Natural killer cell treated with Interleukin-12 subunit alpha and Interleukin-12 subunit beta and Interleukin-15 and Interleukin-18, amount 100 ng/mL, for 72 hours (primary cell): ENCODE results near the gene PTK6. TPM values are rescaled to one million over a fixed set of nuclear protein-coding genes. Genes with fewer than 3 reads are reported as not detected.

Source experiments
- ATAC-seq, 2 donors: fragments of 150-1000 bp; cut with Tn5 transposase in 1 of 2; sonication (Bioruptor Pico), chemical (Tn5 transposase) in 1 of 2; 2 replicates each; pipeline ENCODE4 v1.10.0; 2021
- DNase-seq: peaks from one replicate; pipeline ENCODE4 v3.0.0; 2022; ENCODE audit warnings: low spot score
- H3K27ac Mint-ChIP-seq, 2 donors: 1 replicate in 1 of 2; 2 replicates in 1 of 2; pipeline ENCODE4 v1.8.0; 2022; ENCODE audit warnings: mixed read lengths in 2 of 2, mild to moderate bottlenecking in 1 of 2, moderate library complexity in 1 of 2
- H3K27me3 Mint-ChIP-seq, 2 donors: 1 replicate in 1 of 2; 2 replicates in 1 of 2; pipeline ENCODE4 v1.8.0; 2022; ENCODE audit warnings: mixed read lengths in 2 of 2
- H3K36me3 Mint-ChIP-seq: one replicate; pipeline ENCODE4 v1.8.0; 2022; ENCODE audit warnings: mixed read lengths
- H3K4me1 Mint-ChIP-seq, 2 donors: 1 replicate in 1 of 2; 2 replicates in 1 of 2; pipeline ENCODE4 v1.8.0; 2022; ENCODE audit warnings: low read depth in 2 of 2, mixed read lengths in 2 of 2, mild to moderate bottlenecking in 1 of 2
- H3K4me3 Mint-ChIP-seq: one replicate; pipeline ENCODE4 v1.8.0; 2022; ENCODE audit warnings: mixed read lengths
- H3K9me3 Mint-ChIP-seq: 2 replicates; pipeline ENCODE4 v1.8.0; 2022; ENCODE audit warnings: mixed read lengths
- total RNA-seq, 2 donors: library from RNA; stranded (reverse); gene quantifications; one replicate each; pipeline ENCODE4 v1.2.3, GENCODE V29; 2022

The PTK6 gene
- total RNA-seq, 2 donors from 2014 or later = 0.19 TPM; not detected in 1

DNA sequence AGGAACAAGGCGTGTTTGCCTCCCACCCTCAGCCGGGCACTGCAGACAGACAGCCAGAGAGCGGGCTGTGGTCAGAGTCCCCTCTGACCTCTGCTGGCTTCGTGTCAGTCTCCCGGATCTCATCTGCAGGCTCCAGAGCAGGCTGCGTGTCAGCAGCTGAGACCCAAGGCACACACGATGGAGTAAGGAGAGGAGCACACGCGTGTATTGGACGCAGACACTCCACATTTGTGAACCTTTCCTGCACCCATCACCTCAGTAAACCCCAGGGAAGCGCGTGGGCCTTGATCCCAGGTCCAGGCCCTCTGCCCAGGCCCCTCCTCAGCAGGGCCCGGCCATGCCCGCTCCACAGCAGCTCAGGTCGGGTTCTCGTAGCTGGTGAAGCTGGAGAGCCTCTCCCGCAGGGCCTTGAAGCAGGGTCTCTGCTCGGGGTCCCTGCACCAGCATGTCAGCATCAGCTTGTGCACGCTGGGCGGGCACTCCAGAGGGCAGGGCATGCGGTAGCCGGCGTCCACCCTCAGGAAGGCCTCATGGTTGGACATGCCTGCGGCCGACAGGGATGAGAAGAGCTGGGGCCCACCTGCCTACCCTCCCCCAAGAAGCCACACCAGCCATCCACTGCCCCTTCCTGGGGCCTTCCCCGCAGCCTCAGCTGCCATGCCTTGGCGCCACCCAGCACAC is 7.9 kb downstream of the PTK6 start:
- H3K27ac Mint-ChIP-seq = no peak overlapping the region
- no peak for ATAC-seq
- H3K27me3 Mint-ChIP-seq = peaks cover 0 to 4% of the 10 kb centered on the region in 2 donors
- peaks cover 0 to 4% of the 10 kb centered on the region in 2 donors for H3K4me1 Mint-ChIP-seq
- no peaks in the 10 kb centered on the region for H3K36me3 Mint-ChIP-seq
- no peak overlapping the region for H3K4me3 Mint-ChIP-seq
- DNase-seq = no peak
- no peaks in the 10 kb centered on the region for H3K9me3 Mint-ChIP-seq

GRCh38 chr20:63527184-63527583 is 10.0 kb downstream of the PTK6 start:
- Mint-ChIP-seq H3K27me3 (peaks cover 0 to 3% of the 10 kb centered on the region in 2 donors), H3K36me3 (no peaks in the 10 kb centered on the region), H3K27ac (no peak overlapping the region), H3K4me1 (peaks cover 4 to 6% of the 10 kb centered on the region in 2 donors), H3K9me3 (no peaks in the 10 kb centered on the region), H3K4me3 (no peak overlapping the region)
- no peak for ATAC-seq
- DNase-seq = peak; percentile 26

GRCh38 chr20:63525971-63526370 is 11.2 kb downstream of the PTK6 start:
- no peaks in the 10 kb centered on the region for H3K36me3 Mint-ChIP-seq
- H3K4me3 Mint-ChIP-seq = no peak overlapping the region
- H3K4me1 Mint-ChIP-seq = peaks cover 4 to 6% of the 10 kb centered on the region in 2 donors
- DNase-seq (peak; percentile 31), ATAC-seq (no peak)
- H3K9me3 Mint-ChIP-seq = no peaks in the 10 kb centered on the region
- H3K27ac Mint-ChIP-seq = no peak overlapping the region
- H3K27me3 Mint-ChIP-seq = no peaks in the 10 kb centered on the region

DNA sequence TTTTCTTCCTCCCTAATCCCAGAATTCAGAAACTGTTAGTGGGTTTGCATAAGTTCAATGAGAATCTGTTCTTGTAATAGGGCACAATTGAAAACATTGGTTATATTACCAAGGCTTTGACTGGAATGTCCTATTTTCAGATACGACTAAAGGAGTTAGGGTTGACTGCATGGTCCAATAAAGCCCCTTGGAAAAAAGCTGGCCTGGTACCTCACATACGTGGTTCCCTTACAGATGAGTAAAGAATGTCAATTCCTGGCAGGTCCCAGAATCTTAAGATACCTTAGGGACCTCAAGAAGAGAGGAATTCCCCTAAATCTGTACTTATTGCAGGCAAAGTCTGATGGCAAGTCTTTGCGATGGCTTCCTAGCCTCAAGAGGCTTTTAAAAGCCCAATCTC is 12.0 kb downstream of the PTK6 start:
- Mint-ChIP-seq H3K4me3 (no peak overlapping the region), H3K27ac (no peak overlapping the region), H3K4me1 (peaks cover 4 to 6% of the 10 kb centered on the region in 2 donors), H3K9me3 (no peaks in the 10 kb centered on the region), H3K27me3 (no peaks in the 10 kb centered on the region), H3K36me3 (no peaks in the 10 kb centered on the region)
- no peak for ATAC-seq
- no peak for DNase-seq

- H3K4me1 Mint-ChIP-seq = peaks cover 4 to 6% of the 10 kb centered on the region in 2 donors
- peaks cover 0 to 2% of the 10 kb centered on the region in 2 donors for H3K27me3 Mint-ChIP-seq
- no peak overlapping the region for H3K27ac Mint-ChIP-seq
- DNase-seq (peak; percentile 51), ATAC-seq (no peak)
- H3K9me3 Mint-ChIP-seq = no peaks in the 10 kb centered on the region
- no peaks in the 10 kb centered on the region for H3K36me3 Mint-ChIP-seq
- H3K4me3 Mint-ChIP-seq = no peak overlapping the region
Observed at GRCh38 chr20:63522981-63523611, 14.1 kb downstream of the PTK6 start.

DNA sequence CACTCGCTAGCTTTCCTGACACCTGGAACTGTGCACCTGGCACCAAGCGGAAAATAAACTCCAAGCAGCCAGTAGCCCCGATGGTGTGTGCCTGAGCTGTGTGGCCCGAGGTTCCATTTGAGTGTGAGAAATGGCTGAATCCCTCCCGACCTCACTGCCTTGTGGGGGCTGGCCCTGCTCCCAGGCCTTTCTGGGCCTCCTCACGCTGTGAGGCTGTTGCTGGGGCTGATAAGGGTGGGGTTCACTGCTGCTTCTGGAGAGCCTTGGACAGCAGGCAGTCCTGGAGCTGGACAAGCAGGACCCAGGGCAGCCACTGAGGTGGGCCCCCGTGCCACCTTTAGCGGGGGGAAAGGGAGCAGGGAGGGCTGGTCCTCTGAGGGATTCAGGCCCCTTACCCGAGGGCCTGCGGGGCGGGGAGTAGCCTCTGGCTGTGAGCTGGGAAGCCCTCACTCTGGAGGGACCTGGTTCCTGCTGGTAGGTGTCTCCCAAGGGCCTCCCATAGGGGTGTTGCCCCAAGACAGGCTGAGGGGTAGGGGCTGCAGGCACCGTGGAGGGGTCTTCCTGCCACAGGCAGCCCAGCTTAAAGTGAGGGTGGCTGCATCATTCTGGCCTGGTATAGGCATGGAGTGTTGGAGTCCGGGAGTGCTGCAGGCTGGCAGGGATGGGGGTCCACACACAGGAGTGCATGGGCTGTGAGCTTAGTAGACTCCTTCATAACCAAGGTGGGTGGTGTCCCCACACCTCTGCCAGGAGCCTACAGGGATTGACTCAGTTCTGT is 14.9 kb downstream of the PTK6 start:
- Mint-ChIP-seq H3K9me3 (no peaks in the 10 kb centered on the region), H3K4me3 (peak overlapping the region; percentile 34), H3K27ac (no peak overlapping the region), H3K36me3 (no peaks in the 10 kb centered on the region), H3K4me1 (peaks cover 4 to 8% of the 10 kb centered on the region in 2 donors), H3K27me3 (peaks cover 0 to 5% of the 10 kb centered on the region in 2 donors)
- ATAC-seq = no peak
- peak; percentile 55 for DNase-seq

GRCh38 chr20:63521602-63522001 is 15.6 kb downstream of the PTK6 start:
- no peaks in the 10 kb centered on the region for H3K36me3 Mint-ChIP-seq
- no peaks in the 10 kb centered on the region for H3K9me3 Mint-ChIP-seq
- no peak overlapping the region for H3K27ac Mint-ChIP-seq
- ATAC-seq (no peak), DNase-seq (peak; percentile 20)
- peaks cover 0 to 5% of the 10 kb centered on the region in 2 donors for H3K27me3 Mint-ChIP-seq
- peak overlapping the region; percentile 77 for H3K4me3 Mint-ChIP-seq
- H3K4me1 Mint-ChIP-seq = peaks cover 4 to 8% of the 10 kb centered on the region in 2 donors

DNA sequence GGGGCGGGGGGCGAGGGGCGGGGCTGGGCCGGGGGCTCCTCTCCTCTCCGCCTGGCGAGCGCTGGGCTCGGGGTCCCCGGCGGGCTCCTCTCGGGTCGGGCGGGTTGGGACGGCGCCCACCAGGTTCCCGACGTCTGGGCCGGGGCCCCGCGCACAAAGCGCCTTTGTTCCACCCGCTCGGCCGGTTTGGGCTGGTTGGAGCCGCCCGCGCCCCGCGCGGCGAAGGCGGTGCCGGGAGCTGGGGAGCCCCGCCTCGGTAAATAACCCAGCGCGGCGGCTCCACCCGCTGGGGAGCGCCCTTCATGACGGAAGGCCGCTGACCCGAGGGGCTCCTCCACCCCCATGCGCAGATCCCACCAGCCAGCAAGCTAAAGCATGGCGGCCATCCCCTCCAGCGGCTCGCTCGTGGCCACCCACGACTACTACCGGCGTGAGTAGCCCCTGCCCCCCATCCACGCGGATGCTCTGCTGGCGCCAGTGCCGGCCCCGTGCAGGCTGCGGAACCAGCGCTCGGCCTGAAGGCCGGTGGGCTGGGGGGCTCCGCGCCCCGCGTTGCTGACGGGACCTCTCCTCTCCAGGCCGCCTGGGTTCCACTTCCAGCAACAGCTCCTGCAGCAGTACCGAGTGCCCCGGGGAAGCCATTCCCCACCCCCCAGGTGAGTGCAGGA is 16.1 kb downstream of the PTK6 start:
- H3K4me1 Mint-ChIP-seq = peaks cover 4 to 8% of the 10 kb centered on the region in 2 donors
- peaks cover 0 to 5% of the 10 kb centered on the region in 2 donors for H3K27me3 Mint-ChIP-seq
- no peaks in the 10 kb centered on the region for H3K9me3 Mint-ChIP-seq
- H3K36me3 Mint-ChIP-seq = no peaks in the 10 kb centered on the region
- H3K27ac Mint-ChIP-seq = no peak overlapping the region
- ATAC-seq (peak; percentile 57 to 71), DNase-seq (peak; percentile 71)
- H3K4me3 Mint-ChIP-seq = peak overlapping the region; percentile 77

DNA sequence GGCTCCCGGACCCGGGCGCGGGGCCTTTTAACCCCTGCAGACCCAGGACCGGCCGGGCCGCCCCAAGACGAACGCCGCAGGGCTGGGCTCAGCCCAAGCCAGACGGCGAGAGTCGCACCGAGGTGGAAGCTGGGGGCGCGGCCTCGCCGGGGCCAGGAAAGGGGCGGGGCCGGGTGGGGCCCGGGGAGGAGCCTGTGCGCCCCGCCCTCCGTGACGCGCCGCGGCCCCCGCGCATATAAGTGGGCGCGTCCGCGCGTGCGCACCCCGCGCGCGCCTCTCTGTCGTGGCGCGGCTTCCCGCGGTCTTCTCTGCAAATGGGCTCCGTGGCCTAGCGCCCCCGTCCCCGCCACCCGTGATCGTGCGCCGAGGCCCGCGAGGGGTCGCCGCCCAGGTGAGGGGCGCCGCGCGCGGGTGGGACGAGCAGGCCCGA is 16.7 kb downstream of the PTK6 start, which contains the start of gene PPDPF:
TSS of gene PPDPF (plus strand) at position 262 of the 430 bp plus-strand sequence. CDS start 544 bp downstream, outside the sequence.
- DNase-seq (peak; percentile 86), ATAC-seq (peak; percentile 91 to 94)
- no peak within 1 kb of the TSS for H3K27ac Mint-ChIP-seq
- H3K9me3 Mint-ChIP-seq = no peaks in the 10 kb centered on the region
- H3K4me1 Mint-ChIP-seq = peaks cover 4 to 8% of the 10 kb centered on the region in 2 donors
- H3K4me3 Mint-ChIP-seq = peak within 1 kb of the TSS; percentile 77
- no peaks in the 10 kb centered on the region for H3K36me3 Mint-ChIP-seq
- H3K27me3 Mint-ChIP-seq = peaks cover 0 to 5% of the 10 kb centered on the region in 2 donors

DNA sequence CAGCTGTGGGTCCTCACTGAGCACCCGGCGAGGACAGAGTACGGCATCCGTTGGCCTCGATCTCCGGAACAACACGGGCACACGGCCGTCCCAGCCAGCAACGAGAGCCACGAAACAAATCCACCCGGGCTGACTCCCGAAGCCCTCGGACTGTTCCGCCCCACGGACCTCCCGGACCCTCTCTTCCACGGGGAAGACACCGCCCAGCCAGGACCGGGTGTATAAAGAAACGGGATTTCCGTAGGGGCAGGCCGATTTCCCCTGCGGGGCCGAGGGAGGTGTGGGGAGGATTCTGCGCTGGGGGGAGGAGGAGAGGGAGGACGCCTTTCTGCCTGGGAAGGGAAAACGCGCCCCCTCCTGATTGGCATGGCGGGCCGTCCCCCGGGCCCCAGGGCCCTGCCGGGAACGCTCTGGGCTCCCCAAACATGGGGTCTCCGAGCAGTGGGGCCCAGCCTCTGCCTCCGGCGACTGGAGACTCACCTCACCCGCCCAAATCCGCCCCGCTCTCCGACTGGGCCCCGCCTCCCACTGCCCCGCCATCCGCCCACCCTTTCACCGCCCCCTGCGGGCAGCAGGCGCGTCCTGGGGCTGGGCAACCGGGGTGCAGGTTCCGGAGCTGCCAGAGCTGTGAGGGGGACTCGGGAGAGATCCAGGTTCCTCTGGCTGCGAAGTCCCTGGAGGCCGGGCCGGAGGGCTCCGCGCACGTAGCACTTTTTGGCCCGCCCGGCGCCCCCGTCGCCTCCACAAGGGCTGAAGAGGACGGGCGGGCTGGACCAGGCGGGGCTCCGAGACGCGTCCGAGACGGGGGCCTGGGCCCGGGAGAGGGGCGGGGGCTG is 17.3 kb downstream of the PTK6 start:
- peak; percentile 76 to 84 for ATAC-seq

GRCh38 chr20:63518946-63519667 is 18.1 kb downstream of the PTK6 start:
- Mint-ChIP-seq H3K36me3 (no peaks in the 10 kb centered on the region), H3K9me3 (no peaks in the 10 kb centered on the region), H3K4me3 (peak overlapping the region; percentile 66), H3K27me3 (peaks cover 0 to 5% of the 10 kb centered on the region in 2 donors), H3K4me1 (peaks cover 4 to 8% of the 10 kb centered on the region in 2 donors), H3K27ac (no peak overlapping the region)
- DNase-seq (peak; percentile 56), ATAC-seq (no peak)

More for the DNA sequence above, 17.3 kb downstream of the PTK6 start:
- Mint-ChIP-seq H3K36me3 (no peaks in the 10 kb centered on the region), H3K9me3 (no peaks in the 10 kb centered on the region), H3K27ac (no peak overlapping the region), H3K27me3 (peaks cover 0 to 5% of the 10 kb centered on the region in 2 donors), H3K4me1 (peaks cover 4 to 8% of the 10 kb centered on the region in 2 donors), H3K4me3 (peak overlapping the region; percentile 66)
- DNase-seq = peak; percentile 76

DNA sequence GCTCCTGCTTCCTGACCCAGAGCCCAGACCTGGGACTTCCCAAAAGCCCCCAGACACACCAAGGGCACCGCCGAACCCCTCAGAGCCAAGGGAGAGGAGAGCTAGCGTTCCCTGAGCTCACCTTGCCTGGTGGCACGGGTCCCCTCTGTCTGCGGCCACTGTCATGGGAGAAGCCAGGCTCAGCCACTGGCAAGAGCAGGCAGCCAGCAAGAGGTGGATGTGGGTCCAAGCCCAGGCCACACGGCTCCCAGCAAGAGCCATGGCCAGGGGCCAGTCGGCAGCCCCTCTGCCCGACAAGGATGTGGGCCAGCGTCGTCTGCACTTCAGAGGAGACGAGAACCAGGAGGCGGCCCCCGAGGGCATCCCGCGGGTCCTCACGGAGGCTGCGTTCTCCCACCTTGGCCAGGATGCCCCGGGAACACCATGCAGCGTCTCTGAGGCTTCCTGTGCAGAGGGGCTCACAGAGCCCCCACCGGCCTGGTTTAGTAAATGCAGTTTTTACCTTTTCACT is 18.8 kb downstream of the PTK6 start:
- peak overlapping the region; percentile 15 for H3K4me3 Mint-ChIP-seq
- ATAC-seq (no peak), DNase-seq (peak; percentile 58)
- H3K36me3 Mint-ChIP-seq = no peaks in the 10 kb centered on the region
- H3K27ac Mint-ChIP-seq = no peak overlapping the region
- H3K27me3 Mint-ChIP-seq = peaks cover under 1 to 5% of the 10 kb centered on the region in 2 donors
- peaks cover 0 to 9% of the 10 kb centered on the region in 2 donors for H3K4me1 Mint-ChIP-seq
- H3K9me3 Mint-ChIP-seq = no peaks in the 10 kb centered on the region
